K562 (cell line): ENCODE measurements around the gene ZDHHC22. TPM values are rescaled to one million over a fixed set of nuclear protein-coding genes. Genes with fewer than 3 reads are reported as not detected.

Source experiments
- ATAC-seq: fragments of 200-7000 bp; cut with Tn5 transposase; 3 replicates; pipeline ENCODE4 v1.9.1; 2020; ENCODE audit warnings: moderate library complexity
- BruUV-seq: library from RNA; stranded (reverse); fragments of 400-500 nt; replicated peaks from 2 replicates; lab custom pipeline; 2021; lab: Mats Ljungman, UMichigan
- CTCF ChIA-PET: fragments of 300-600 bp; formaldehyde crosslinking; extraction: SDS; loops from one replicate; lab custom pipeline; 2021; ENCODE audit warnings: low intra/inter-chr PET ratio; lab: Yijun Ruan, JAX
- POLR2A ChIA-PET: fragments of 300-600, 350-650 bp; sonication (Branson Sonifier 250); formaldehyde crosslinking; extraction: SDS; loops from one replicate; lab custom pipeline; 2021; ENCODE audit warnings: antibody characterized with exemption, inconsistent platforms; lab: Yijun Ruan, JAX
- DNase-seq, 4 experiments: peaks; one replicate each; pipeline versions ENCODE4 v3.0.0 to v3.0.0-alpha.2; 2011 to 2018; ENCODE audit warnings: low spot score in 3 of 4, mixed read lengths in 3 of 4; ENCODE audit errors: extremely low read depth in 1 of 4
- FAIRE-seq: peaks from 2 replicates; lab custom pipeline; 2011; peaks lifted over from hg19 to GRCh38; lab: Jason Lieb, UNC
- H2AFZ ChIP-seq: 2 replicates; pipeline ENCODE4 v1.6.0; 2011; ENCODE audit warnings: low read depth, low read length, control low read depth, inconsistent platforms
- H3K27ac ChIP-seq: fragments of 200-600 bp; 3 replicates; pipeline ENCODE4 v1.8.0; 2011; ENCODE audit warnings: low read depth, mild to moderate bottlenecking, control low read depth, inconsistent platforms, low read length, moderate library complexity, mixed read lengths; ENCODE audit errors: extremely low read depth
- H3K27me3 ChIP-seq, 2 experiments: fragments of 300-600 bp in 1 of 2; 2 replicates in 1 of 2; 3 replicates in 1 of 2; pipeline versions ENCODE4 v1.6.0 to v1.8.0; 2011; ENCODE audit warnings: inconsistent platforms in 2 of 2, low read length in 2 of 2, mild to moderate bottlenecking in 1 of 2, mixed read lengths in 1 of 2, moderate library complexity in 1 of 2; ENCODE audit not compliant: control insufficient read depth in 2 of 2, insufficient read depth in 2 of 2
- H3K36me3 ChIP-seq: fragments of 300-600 bp; 3 replicates; pipeline ENCODE4 v1.8.0; 2011; ENCODE audit warnings: mild to moderate bottlenecking, low read length, inconsistent platforms; ENCODE audit not compliant: control insufficient read depth, insufficient read depth
- H3K4me1 ChIP-seq, 2 experiments: fragments of 200-600 bp in 1 of 2; replicated peaks in 1 of 2; 2 replicates in 1 of 2; 3 replicates in 1 of 2; pipeline versions ENCODE4 v1.5.1 to v1.8.0; 2011; ENCODE audit warnings: inconsistent platforms in 2 of 2, low read length in 2 of 2, mild to moderate bottlenecking in 1 of 2, mixed read lengths in 1 of 2, moderate library complexity in 1 of 2; ENCODE audit not compliant: control insufficient read depth in 2 of 2, insufficient read depth in 2 of 2
- H3K4me2 ChIP-seq: 2 replicates; pipeline ENCODE4 v1.6.1; 2011; ENCODE audit warnings: low read length, control low read depth, inconsistent platforms, mixed read lengths; ENCODE audit not compliant: insufficient read depth
- H3K4me3 ChIP-seq: fragments of 200-600 bp; sonication (generic), shearing (Covaris generic); 2 replicates; pipeline ENCODE4 v1.5.1; 2016; ENCODE audit warnings: control low read depth, inconsistent platforms
- H3K79me2 ChIP-seq: fragments of 200-600 bp; 3 replicates; pipeline ENCODE4 v1.8.0; 2011; ENCODE audit warnings: low read length, inconsistent platforms; ENCODE audit not compliant: control insufficient read depth, insufficient read depth
- H3K9ac ChIP-seq, 2 experiments: 2 replicates each; pipeline versions ENCODE4 v1.6.0 to v1.6.1; 2011; ENCODE audit warnings: low read depth in 2 of 2, low read length in 2 of 2, control low read depth in 1 of 2, inconsistent platforms in 1 of 2, mild to moderate bottlenecking in 1 of 2, mixed read lengths in 1 of 2; ENCODE audit not compliant: insufficient read depth in 1 of 2
- H3K9me1 ChIP-seq: one replicate; pipeline ENCODE4 v1.6.0; 2011; ENCODE audit warnings: inconsistent platforms, mild to moderate bottlenecking, low read length, moderate library complexity; ENCODE audit not compliant: control insufficient read depth, insufficient read depth
- H3K9me3 ChIP-seq: replicated peaks from 2 replicates; pipeline ENCODE4 v1.5.1; 2011; ENCODE audit warnings: low read depth, low read length, inconsistent platforms; ENCODE audit not compliant: control insufficient read depth, insufficient read depth
- H4K20me1 ChIP-seq: replicated peaks from 2 replicates; pipeline ENCODE4 v1.6.1; 2011; ENCODE audit warnings: low read length, inconsistent platforms, mixed read lengths; ENCODE audit not compliant: control insufficient read depth, insufficient read depth
- ADNP ChIP-seq: fragments of 200-800 bp; sonication (Bioruptor generic); IDR thresholded peaks from 2 replicates; pipeline ENCODE4 v1.6.1; 2016; ENCODE audit warnings: missing genetic modification characterization, missing compliant biosample characterization
- CHD4 ChIP-seq: fragments of 200-600 bp; sonication (generic); IDR thresholded peaks from 3 replicates; pipeline ENCODE4 v1.6.1; 2012; ENCODE audit warnings: low read depth, mild to moderate bottlenecking, mixed read lengths, low read length, inconsistent platforms; ENCODE audit not compliant: insufficient read depth, insufficient replicate concordance, poor library complexity, severe bottlenecking
- DIDO1 ChIP-seq: fragments of 450-650 bp; IDR thresholded peaks from 2 replicates; pipeline ENCODE4 v1.6.1; 2016; ENCODE audit warnings: low read depth, missing biosample characterization, missing genetic modification characterization
- IRF2 ChIP-seq: sonication (generic); formaldehyde crosslinking; IDR thresholded peaks from 2 replicates; pipeline ENCODE4 v1.8.1; 2022; ENCODE audit warnings: mild to moderate bottlenecking, missing genetic modification reagents
- NFIC ChIP-seq: fragments of 450-650 bp; IDR thresholded peaks from 2 replicates; pipeline ENCODE4 v1.6.1; 2017; ENCODE audit warnings: mild to moderate bottlenecking, inconsistent platforms
- PHB ChIP-seq: fragments of 250-450 bp; sonication (Bioruptor Pico); IDR thresholded peaks from 2 replicates; pipeline ENCODE4 v1.5.0; 2021
- PML ChIP-seq: IDR thresholded peaks from 2 replicates; pipeline ENCODE4 v1.6.1; 2012; ENCODE audit warnings: low read length, inconsistent platforms
- SMARCC2 ChIP-seq: fragments of 450-650 bp; IDR thresholded peaks from 2 replicates; pipeline ENCODE4 v1.6.1; 2017; ENCODE audit warnings: antibody characterized with exemption, moderate library complexity, mild to moderate bottlenecking, low read depth
- XRCC4 ChIP-seq: IDR thresholded peaks from one replicate; pipeline ENCODE4 v1.6.1; 2011; ENCODE audit not compliant: insufficient read depth, insufficient read length; ENCODE audit errors: extremely low read depth
- ZKSCAN1 ChIP-seq: fragments of 150-350 bp; IDR thresholded peaks from 2 replicates; pipeline ENCODE4 v1.6.1; 2016; ENCODE audit warnings: low read depth, low read length
- ZNF695 ChIP-seq: fragments of 450-650 bp; formaldehyde crosslinking; IDR thresholded peaks from 2 replicates; pipeline ENCODE4 v1.4.0; 2020; ENCODE audit warnings: mild to moderate bottlenecking, moderate library complexity
- WGBS: fragments of 100-300 bp; shearing (Covaris generic); methylation state at CpG from one replicate; pipeline ENCODE4 v1.1.6; 2016; ENCODE audit warnings: low coverage, mixed read lengths; ENCODE audit not compliant: insufficient coverage; ENCODE audit errors: missing lambda C conversion rate; 5-methylcytosine and 5-hydroxymethylcytosine counted together
- in situ Hi-C: fragments of 300-500 bp; cut with MboI; formaldehyde crosslinking; loops from 4 replicates; pipeline ENCODE4 v1.15.0; 2018; ENCODE audit warnings: inconsistent platforms, mixed read lengths
- intact Hi-C: fragments of 100-400 bp; cut with micrococcal nuclease; formaldehyde crosslinking; loops from 2 replicates; pipeline ENCODE4 v1.14.2; 2022
- polyA plus RNA-seq, 8 experiments: library from polyadenylated mRNA; depleted of rRNA in 4 of 8; stranded (reverse) in 5 of 8; unstranded in 3 of 8; fragments of >200 nt; fragmentation: Nextera tagmentation in 2 of 8; fragmentation: Illumina TruSeq in 1 of 8; extraction: Ambion mirVana in 2 of 8; extraction: Trizol in 1 of 8; gene quantifications; 2 replicates each; pipeline versions ENCODE4 v1.2.1 to v1.2.3, GENCODE V29; 2011 to 2014; ENCODE audit warnings: inconsistent platforms in 1 of 8, missing spikeins in 1 of 8
- total RNA-seq, 7 experiments: library from RNA; depleted of rRNA in 6 of 7; stranded (reverse); fragments of >200 nt in 6 of 7; fragmentation: Illumina TruSeq in 2 of 7; extraction: Trizol in 2 of 7; gene quantifications; 2 replicates each; pipeline versions ENCODE4 v1.2.1 to v1.2.3, GENCODE V29; 2011 to 2021; ENCODE audit warnings: low replicate concordance in 1 of 7
- TF ChIP-seq, protein P1 (sequence below): sonication (generic); formaldehyde crosslinking; IDR thresholded peaks from 2 replicates; pipeline ENCODE4 v1.8.0; 2023; ENCODE audit warnings: mild to moderate bottlenecking, missing genetic modification reagents
- TF ChIP-seq, protein P2 (sequence below): sonication (generic); formaldehyde crosslinking; IDR thresholded peaks from 2 replicates; pipeline ENCODE4 v1.8.0; 2022; ENCODE audit warnings: mild to moderate bottlenecking, low read depth, missing genetic modification reagents
- TF ChIP-seq, protein P3 (sequence below), 3 experiments: fragments of 200-800 bp in 1 of 3; sonication (Bioruptor generic) in 1 of 3; sonication (generic) in 1 of 3; formaldehyde crosslinking in 1 of 3; IDR thresholded peaks; 2 replicates each; pipeline versions ENCODE4 v1.6.1 to v1.8.0; 2016 to 2022; ENCODE audit warnings: mild to moderate bottlenecking in 2 of 3, missing compliant biosample characterization in 2 of 3, missing genetic modification characterization in 2 of 3, missing genetic modification reagents in 1 of 3
- TF ChIP-seq, protein P4 (sequence below): fragments of 250-450 bp; sonication (Bioruptor Pico); IDR thresholded peaks from 2 replicates; pipeline ENCODE4 v1.8.0; 2022; ENCODE audit warnings: inconsistent platforms, mild to moderate bottlenecking, moderate library complexity, borderline replicate concordance

The ZDHHC22 gene
- total and polyA plus RNA-seq, 9 of the 15 experiments (the other 6 are each of a cell fraction or from before 2014, with no cell fraction given) = not detected

DNA sequence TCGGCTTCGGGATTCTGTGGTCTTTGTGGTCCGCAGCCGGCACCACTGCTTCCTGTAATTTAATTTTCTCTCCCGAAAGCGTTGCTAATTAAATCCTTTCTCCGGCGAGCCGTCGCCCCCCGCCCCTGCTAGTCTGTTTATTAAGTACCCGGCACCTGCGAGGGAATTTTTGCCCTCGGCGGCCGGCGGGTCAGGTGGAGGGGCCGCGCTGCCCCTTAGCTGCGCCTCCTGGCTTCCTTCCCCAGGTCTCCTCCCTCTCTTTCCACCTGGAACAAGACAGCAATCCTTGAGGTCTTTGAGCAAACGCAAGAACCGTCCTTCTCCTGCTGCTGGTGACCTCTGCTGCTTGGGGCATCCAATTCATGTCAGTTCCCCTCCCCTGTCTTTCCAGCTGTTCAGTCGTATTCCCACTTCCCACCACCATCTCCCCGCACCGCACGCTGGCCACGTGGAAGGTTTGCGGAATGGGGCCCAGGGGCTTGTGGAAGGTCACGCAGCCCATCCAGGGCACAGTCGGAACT, 16.2 kb downstream of the ZDHHC22 start:
- FAIRE-seq (no peak), ATAC-seq (no peak), DNase-seq (no peak)
- Histone ChIP-seq H3K9me1 (no peaks in the 10 kb centered on the region), H3K27ac (no peak overlapping the region), H4K20me1 (no peaks in the 10 kb centered on the region; the same call in 1 of the 2 replicates), H3K9ac (peak overlapping the region in 1 of 2 experiments; percentile 86; a peak in 1 of 4 replicates), H3K9me3 (no peaks in the 10 kb centered on the region), H3K36me3 (no peaks in the 10 kb centered on the region), H3K27me3 (peaks cover 0 to 26% of the 10 kb centered on the region in 2 experiments; a peak in 2 of 5 replicates), H3K4me1 (peaks cover 0 to 22% of the 10 kb centered on the region in 2 experiments; a peak in 4 of 5 replicates), H2AFZ (no peak overlapping the region), H3K4me3 (no peak overlapping the region), H3K4me2 (peak overlapping the region; percentile 71; the same call in 1 of the 2 replicates), H3K79me2 (no peaks in the 10 kb centered on the region)
- in situ Hi-C loops = no loop called here
- 46% methylated on average over 19 of the region's 30 CpGs for WGBS
- CTCF ChIA-PET = interaction anchor here (1.1 to 1.2 kb wide), 2 partner anchors 57 to 253 kb away, joined by 3 read pairs; no protein-coding TSS in a partner anchor
- POLR2A ChIA-PET = no interaction called here
- BruUV-seq = no TSS peak
- intact Hi-C loops = no loop called here
- TF ChIP-seq PML (no peak), PHB (CRISPR knock-in tag) (no peak), SMARCC2 (no peak), NFIC (no peak), ADNP (tag) (no peak), ZNF695 (CRISPR knock-in tag) (no peak), CHD4 (no peak), XRCC4 (no peak), IRF2 (CRISPR knock-in tag) (no peak), ZKSCAN1 (no peak), DIDO1 (no peak)
- TF ChIP-seq, protein P1, sequence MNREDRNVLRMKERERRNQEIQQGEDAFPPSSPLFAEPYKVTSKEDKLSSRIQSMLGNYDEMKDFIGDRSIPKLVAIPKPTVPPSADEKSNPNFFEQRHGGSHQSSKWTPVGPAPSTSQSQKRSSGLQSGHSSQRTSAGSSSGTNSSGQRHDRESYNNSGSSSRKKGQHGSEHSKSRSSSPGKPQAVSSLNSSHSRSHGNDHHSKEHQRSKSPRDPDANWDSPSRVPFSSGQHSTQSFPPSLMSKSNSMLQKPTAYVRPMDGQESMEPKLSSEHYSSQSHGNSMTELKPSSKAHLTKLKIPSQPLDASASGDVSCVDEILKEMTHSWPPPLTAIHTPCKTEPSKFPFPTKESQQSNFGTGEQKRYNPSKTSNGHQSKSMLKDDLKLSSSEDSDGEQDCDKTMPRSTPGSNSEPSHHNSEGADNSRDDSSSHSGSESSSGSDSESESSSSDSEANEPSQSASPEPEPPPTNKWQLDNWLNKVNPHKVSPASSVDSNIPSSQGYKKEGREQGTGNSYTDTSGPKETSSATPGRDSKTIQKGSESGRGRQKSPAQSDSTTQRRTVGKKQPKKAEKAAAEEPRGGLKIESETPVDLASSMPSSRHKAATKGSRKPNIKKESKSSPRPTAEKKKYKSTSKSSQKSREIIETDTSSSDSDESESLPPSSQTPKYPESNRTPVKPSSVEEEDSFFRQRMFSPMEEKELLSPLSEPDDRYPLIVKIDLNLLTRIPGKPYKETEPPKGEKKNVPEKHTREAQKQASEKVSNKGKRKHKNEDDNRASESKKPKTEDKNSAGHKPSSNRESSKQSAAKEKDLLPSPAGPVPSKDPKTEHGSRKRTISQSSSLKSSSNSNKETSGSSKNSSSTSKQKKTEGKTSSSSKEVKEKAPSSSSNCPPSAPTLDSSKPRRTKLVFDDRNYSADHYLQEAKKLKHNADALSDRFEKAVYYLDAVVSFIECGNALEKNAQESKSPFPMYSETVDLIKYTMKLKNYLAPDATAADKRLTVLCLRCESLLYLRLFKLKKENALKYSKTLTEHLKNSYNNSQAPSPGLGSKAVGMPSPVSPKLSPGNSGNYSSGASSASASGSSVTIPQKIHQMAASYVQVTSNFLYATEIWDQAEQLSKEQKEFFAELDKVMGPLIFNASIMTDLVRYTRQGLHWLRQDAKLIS = no peak
- TF ChIP-seq, protein P2, sequence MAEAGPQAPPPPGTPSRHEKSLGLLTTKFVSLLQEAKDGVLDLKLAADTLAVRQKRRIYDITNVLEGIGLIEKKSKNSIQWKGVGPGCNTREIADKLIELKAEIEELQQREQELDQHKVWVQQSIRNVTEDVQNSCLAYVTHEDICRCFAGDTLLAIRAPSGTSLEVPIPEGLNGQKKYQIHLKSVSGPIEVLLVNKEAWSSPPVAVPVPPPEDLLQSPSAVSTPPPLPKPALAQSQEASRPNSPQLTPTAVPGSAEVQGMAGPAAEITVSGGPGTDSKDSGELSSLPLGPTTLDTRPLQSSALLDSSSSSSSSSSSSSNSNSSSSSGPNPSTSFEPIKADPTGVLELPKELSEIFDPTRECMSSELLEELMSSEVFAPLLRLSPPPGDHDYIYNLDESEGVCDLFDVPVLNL (CRISPR knock-in tag) = no peak
- TF ChIP-seq, protein P3, sequence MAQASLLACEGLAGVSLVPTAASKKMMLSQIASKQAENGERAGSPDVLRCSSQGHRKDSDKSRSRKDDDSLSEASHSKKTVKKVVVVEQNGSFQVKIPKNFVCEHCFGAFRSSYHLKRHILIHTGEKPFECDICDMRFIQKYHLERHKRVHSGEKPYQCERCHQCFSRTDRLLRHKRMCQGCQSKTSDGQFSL (CRISPR knock-in tag; IDR thresholded peaks at IDR 0.05) = no peak
- TF ChIP-seq, protein P3 (tag; IDR thresholded peaks at IDR 0.05) = no peak
- TF ChIP-seq, protein P4, sequence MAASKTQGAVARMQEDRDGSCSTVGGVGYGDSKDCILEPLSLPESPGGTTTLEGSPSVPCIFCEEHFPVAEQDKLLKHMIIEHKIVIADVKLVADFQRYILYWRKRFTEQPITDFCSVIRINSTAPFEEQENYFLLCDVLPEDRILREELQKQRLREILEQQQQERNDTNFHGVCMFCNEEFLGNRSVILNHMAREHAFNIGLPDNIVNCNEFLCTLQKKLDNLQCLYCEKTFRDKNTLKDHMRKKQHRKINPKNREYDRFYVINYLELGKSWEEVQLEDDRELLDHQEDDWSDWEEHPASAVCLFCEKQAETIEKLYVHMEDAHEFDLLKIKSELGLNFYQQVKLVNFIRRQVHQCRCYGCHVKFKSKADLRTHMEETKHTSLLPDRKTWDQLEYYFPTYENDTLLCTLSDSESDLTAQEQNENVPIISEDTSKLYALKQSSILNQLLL (CRISPR knock-in tag) = no peak
